Activated CD4-positive, alpha-beta T cell treated with anti-CD3 and anti-CD28 coated beads, Interleukin-2, amount 10 ng/mL, durations not matched to agents 24 days and 14 days (primary cell): ENCODE results near the gene OR10K2. TPM values are rescaled to one million over a fixed set of nuclear protein-coding genes. Genes with fewer than 3 reads are reported as not detected.
"Not testable (repeated sequence)": the region's sequence is repeated elsewhere in the genome, so short reads cannot be mapped to it uniquely, and the experiment has no call there.

Experiments
- DNase-seq: peaks from one replicate; pipeline ENCODE4 v3.0.0; 2022
- H3K27ac Mint-ChIP-seq: one replicate; pipeline ENCODE4 v1.8.0; 2022; ENCODE audit warnings: mild to moderate bottlenecking, mixed read lengths
- H3K27me3 Mint-ChIP-seq: one replicate; pipeline ENCODE4 v1.8.0; 2022; ENCODE audit warnings: mixed read lengths
- H3K36me3 Mint-ChIP-seq: one replicate; pipeline ENCODE4 v1.8.0; 2022; ENCODE audit warnings: low read depth, mild to moderate bottlenecking, mixed read lengths
- H3K4me1 Mint-ChIP-seq: one replicate; pipeline ENCODE4 v1.8.0; 2021; ENCODE audit warnings: mixed read lengths
- H3K4me3 Mint-ChIP-seq: one replicate; pipeline ENCODE4 v1.8.0; 2022; ENCODE audit warnings: mild to moderate bottlenecking, moderate library complexity, mixed read lengths
- H3K9me3 Mint-ChIP-seq: one replicate; pipeline ENCODE4 v1.8.0; 2021; ENCODE audit warnings: mixed read lengths
- intact Hi-C: fragments of 100-400 bp; cut with micrococcal nuclease; formaldehyde crosslinking; loops from one replicate; pipeline ENCODE4 v1.15.1; 2023
- total RNA-seq: library from RNA; stranded (reverse); gene quantifications from 2 replicates; pipeline ENCODE4 v1.2.3, GENCODE V29; 2022

Gene OR10K2
- not detected in 2 replicates for total RNA-seq

GRCh38 chr1:158426137-158426536, at the start of gene OR10K2:
Gene OR10K2, minus strand, starts transcription at chr1:158426237. Its CDS starts 5,371 bp downstream, at chr1:158420866.
- H3K4me1 Mint-ChIP-seq: no peaks in the 10 kb centered on the region
- intact Hi-C loops: no loop called here
- no peaks in the 10 kb centered on the region for H3K36me3 Mint-ChIP-seq
- peaks cover 10% of the 10 kb centered on the region for H3K9me3 Mint-ChIP-seq
- no peak for DNase-seq
- H3K4me3 Mint-ChIP-seq: no peak within 1 kb of the TSS
- no peak within 1 kb of the TSS for H3K27ac Mint-ChIP-seq
- peaks cover 1% of the 10 kb centered on the region for H3K27me3 Mint-ChIP-seq

GRCh38 chr1:158471920-158472319, 45.9 kb upstream of the OR10K2 start, which contains the start of gene OR10R2:
Gene OR10R2, plus strand, starts transcription at chr1:158472220. Its CDS starts 106 bp downstream, at chr1:158472326.
- Mint-ChIP-seq H3K36me3 (no peaks in the 10 kb centered on the region), H3K4me1 (no peaks in the 10 kb centered on the region), H3K9me3 (no peaks in the 10 kb centered on the region), H3K27me3 (peaks cover 8% of the 10 kb centered on the region), H3K4me3 (no peak within 1 kb of the TSS), H3K27ac (no peak within 1 kb of the TSS)
- no peak for DNase-seq
- intact Hi-C loops: no loop called here

GRCh38 chr1:158461534-158461933, 35.5 kb upstream of the OR10K2 start, which contains the start of gene OR10K1:
Gene OR10K1, plus strand, starts transcription at chr1:158461834. Its CDS starts 3,728 bp downstream, at chr1:158465562.
- Mint-ChIP-seq H3K36me3 (no peaks in the 10 kb centered on the region), H3K27me3 (peaks cover 4% of the 10 kb centered on the region), H3K4me3 (no peak within 1 kb of the TSS), H3K4me1 (no peaks in the 10 kb centered on the region), H3K9me3 (no peaks in the 10 kb centered on the region), H3K27ac (no peak within 1 kb of the TSS)
- DNase-seq: no peak
- intact Hi-C loops: no loop called here

GRCh38 chr1:158458263-158458662, 32.2 kb upstream of the OR10K2 start:
- Mint-ChIP-seq H3K36me3 (no peaks in the 10 kb centered on the region), H3K4me3 (no peak overlapping the region), H3K4me1 (no peaks in the 10 kb centered on the region), H3K27ac (no peak overlapping the region), H3K27me3 (peaks cover 4% of the 10 kb centered on the region), H3K9me3 (no peaks in the 10 kb centered on the region)
- intact Hi-C loops: no loop called here
- no peak for DNase-seq

GRCh38 chr1:158457246-158457645, 31.2 kb upstream of the OR10K2 start:
- Mint-ChIP-seq H3K9me3 (no peaks in the 10 kb centered on the region), H3K36me3 (no peaks in the 10 kb centered on the region), H3K27me3 (peaks cover 4% of the 10 kb centered on the region), H3K4me3 (no peak overlapping the region), H3K27ac (no peak overlapping the region), H3K4me1 (no peaks in the 10 kb centered on the region)
- no peak for DNase-seq
- intact Hi-C loops: no loop called here

- H3K9me3 Mint-ChIP-seq: no peaks in the 10 kb centered on the region
- intact Hi-C loops: no loop called here
- peaks cover 4% of the 10 kb centered on the region for H3K27me3 Mint-ChIP-seq
- H3K27ac Mint-ChIP-seq: no peak overlapping the region
- DNase-seq: no peak
- H3K4me1 Mint-ChIP-seq: no peaks in the 10 kb centered on the region
- no peaks in the 10 kb centered on the region for H3K36me3 Mint-ChIP-seq
- H3K4me3 Mint-ChIP-seq: no peak overlapping the region
These were observed 28.5 kb upstream of the OR10K2 start for GRCh38 chr1:158454537-158454936.

- Mint-ChIP-seq H3K36me3 (no peaks in the 10 kb centered on the region), H3K9me3 (no peaks in the 10 kb centered on the region), H3K27ac (no peak overlapping the region), H3K4me1 (no peaks in the 10 kb centered on the region), H3K27me3 (no peaks in the 10 kb centered on the region), H3K4me3 (no peak overlapping the region)
- DNase-seq: no peak
- intact Hi-C loops: no loop called here
These were observed 19.3 kb upstream of the OR10K2 start for GRCh38 chr1:158445376-158445775.

- Mint-ChIP-seq H3K4me1 (no peaks in the 10 kb centered on the region), H3K36me3 (no peaks in the 10 kb centered on the region), H3K27me3 (peaks cover 2% of the 10 kb centered on the region), H3K4me3 (no peak overlapping the region), H3K9me3 (peaks cover 9% of the 10 kb centered on the region), H3K27ac (no peak overlapping the region)
- intact Hi-C loops: no loop called here
- no peak for DNase-seq
These were observed 8.7 kb upstream of the OR10K2 start for GRCh38 chr1:158434741-158435140.

GRCh38 chr1:158430163-158430562, 4.1 kb upstream of the OR10K2 start:
- H3K9me3 Mint-ChIP-seq: peaks cover 15% of the 10 kb centered on the region
- intact Hi-C loops, H3K27me3 Mint-ChIP-seq, H3K4me3 Mint-ChIP-seq, DNase-seq, H3K36me3 Mint-ChIP-seq, H3K27ac Mint-ChIP-seq, H3K4me1 Mint-ChIP-seq: not testable (repeated sequence)

GRCh38 chr1:158425027-158425426, 1.0 kb downstream of the OR10K2 start:
- H3K27me3 Mint-ChIP-seq: peaks cover 1% of the 10 kb centered on the region
- no peak overlapping the region for H3K4me3 Mint-ChIP-seq
- DNase-seq: no peak
- peaks cover 9% of the 10 kb centered on the region for H3K9me3 Mint-ChIP-seq
- H3K27ac Mint-ChIP-seq: no peak overlapping the region
- intact Hi-C loops: no loop called here
- no peaks in the 10 kb centered on the region for H3K36me3 Mint-ChIP-seq
- H3K4me1 Mint-ChIP-seq: no peaks in the 10 kb centered on the region

- no peak overlapping the region for H3K27ac Mint-ChIP-seq
- intact Hi-C loops: no loop called here
- no peak for DNase-seq
- no peaks in the 10 kb centered on the region for H3K9me3 Mint-ChIP-seq
- H3K36me3 Mint-ChIP-seq: no peaks in the 10 kb centered on the region
- H3K4me3 Mint-ChIP-seq: no peak overlapping the region
- H3K27me3 Mint-ChIP-seq: peaks cover 1% of the 10 kb centered on the region
- no peaks in the 10 kb centered on the region for H3K4me1 Mint-ChIP-seq
These were observed 3.8 kb downstream of the OR10K2 start for GRCh38 chr1:158422212-158422611.

GRCh38 chr1:158417586-158417985, 8.5 kb downstream of the OR10K2 start:
- DNase-seq: no peak
- Mint-ChIP-seq H3K36me3 (no peaks in the 10 kb centered on the region), H3K4me1 (no peaks in the 10 kb centered on the region), H3K4me3 (no peak overlapping the region), H3K27ac (no peak overlapping the region), H3K9me3 (no peaks in the 10 kb centered on the region), H3K27me3 (no peaks in the 10 kb centered on the region)
- intact Hi-C loops: no loop called here

- Mint-ChIP-seq H3K36me3 (no peaks in the 10 kb centered on the region), H3K27me3 (peaks cover 2% of the 10 kb centered on the region), H3K27ac (no peak overlapping the region), H3K4me3 (no peak overlapping the region), H3K9me3 (no peaks in the 10 kb centered on the region), H3K4me1 (no peaks in the 10 kb centered on the region)
- intact Hi-C loops: no loop called here
- no peak for DNase-seq
These were observed 11.2 kb downstream of the OR10K2 start for GRCh38 chr1:158414651-158415345.

- no peaks in the 10 kb centered on the region for H3K36me3 Mint-ChIP-seq
- peaks cover 5% of the 10 kb centered on the region for H3K27me3 Mint-ChIP-seq
- no peak overlapping the region for H3K4me3 Mint-ChIP-seq
- no peaks in the 10 kb centered on the region for H3K9me3 Mint-ChIP-seq
- H3K4me1 Mint-ChIP-seq: no peaks in the 10 kb centered on the region
- no peak for DNase-seq
- H3K27ac Mint-ChIP-seq: no peak overlapping the region
- intact Hi-C loops: no loop called here
These were observed 18.9 kb downstream of the OR10K2 start for GRCh38 chr1:158407092-158407491.

- no peak overlapping the region for H3K4me3 Mint-ChIP-seq
- DNase-seq: no peak
- H3K4me1 Mint-ChIP-seq: peaks cover 3% of the 10 kb centered on the region
- peaks cover 24% of the 10 kb centered on the region for H3K27me3 Mint-ChIP-seq
- no peak overlapping the region for H3K27ac Mint-ChIP-seq
- intact Hi-C loops: no loop called here
- no peaks in the 10 kb centered on the region for H3K36me3 Mint-ChIP-seq
- no peaks in the 10 kb centered on the region for H3K9me3 Mint-ChIP-seq
These were observed 25.2 kb downstream of the OR10K2 start for GRCh38 chr1:158400871-158401270.
